Osteocyte (in vitro differentiated cells): ENCODE results near the gene ZNF445. TPM values are rescaled to one million over a fixed set of nuclear protein-coding genes. Genes with fewer than 3 reads are reported as not detected.

Source experiments
- DNase-seq: peaks from one replicate; pipeline ENCODE4 v3.0.0; 2021; ENCODE audit warnings: mixed read lengths; ENCODE audit not compliant: unreplicated experiment; ENCODE audit errors: extremely low spot score
- H3K27ac Mint-ChIP-seq: one replicate; pipeline ENCODE4 v1.8.0; 2021; ENCODE audit warnings: mild to moderate bottlenecking, mixed read lengths; ENCODE audit not compliant: unreplicated experiment
- H3K27me3 Mint-ChIP-seq: one replicate; pipeline ENCODE4 v1.8.0; 2021; ENCODE audit warnings: mixed read lengths; ENCODE audit not compliant: unreplicated experiment
- H3K36me3 Mint-ChIP-seq: one replicate; pipeline ENCODE4 v1.8.0; 2021; ENCODE audit warnings: mixed read lengths; ENCODE audit not compliant: unreplicated experiment
- H3K4me1 Mint-ChIP-seq: one replicate; pipeline ENCODE4 v1.8.0; 2021; ENCODE audit warnings: mixed read lengths; ENCODE audit not compliant: unreplicated experiment
- H3K4me3 Mint-ChIP-seq: one replicate; pipeline ENCODE4 v1.8.0; 2021; ENCODE audit warnings: mild to moderate bottlenecking, moderate library complexity, mixed read lengths; ENCODE audit not compliant: unreplicated experiment
- H3K9me3 Mint-ChIP-seq: one replicate; pipeline ENCODE4 v1.8.0; 2021; ENCODE audit warnings: mixed read lengths; ENCODE audit not compliant: unreplicated experiment
- CTCF ChIP-seq: fragments of 200-600 bp; sonication (generic); IDR thresholded peaks from 2 replicates; pipeline ENCODE4 v1.5.0; 2021; ENCODE audit warnings: antibody characterized with exemption, mild to moderate bottlenecking, moderate library complexity
- total RNA-seq: library from RNA; stranded (reverse); gene quantifications from 2 replicates; pipeline ENCODE4 v1.2.1, GENCODE V29; 2021

Gene ZNF445
- total RNA-seq, 1 donor from 2014 or later, result 26.1 TPM

DNA sequence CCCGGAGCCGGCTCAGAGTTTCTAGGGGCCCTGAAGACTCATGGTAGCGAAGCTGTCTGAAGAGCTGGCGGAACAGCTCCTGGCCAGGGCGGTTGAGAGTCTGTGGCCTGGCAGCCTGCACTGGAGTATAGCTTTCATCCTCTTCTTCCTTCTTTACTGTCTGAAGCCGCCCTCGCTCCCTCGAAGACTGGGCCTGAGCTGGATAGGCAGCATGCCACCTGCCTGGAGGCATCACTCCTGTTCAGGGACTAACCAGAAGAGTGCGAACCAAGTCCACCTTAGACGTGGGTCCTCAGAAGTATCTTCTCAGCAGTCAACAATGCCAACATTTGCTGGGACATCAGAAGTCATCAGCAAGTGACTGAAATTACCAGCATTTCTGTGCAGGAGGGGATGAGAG lies 22.2 kb downstream of the ZNF445 start:
- Mint-ChIP-seq H3K4me3 (no peak overlapping the region), H3K27ac (no peak overlapping the region), H3K4me1 (no peaks in the 10 kb centered on the region), H3K36me3 (peaks cover 58% of the 10 kb centered on the region), H3K27me3 (no peaks in the 10 kb centered on the region), H3K9me3 (peaks cover 5% of the 10 kb centered on the region)
- DNase-seq, result peak; percentile 53
- no peak for TF ChIP-seq CTCF

DNA sequence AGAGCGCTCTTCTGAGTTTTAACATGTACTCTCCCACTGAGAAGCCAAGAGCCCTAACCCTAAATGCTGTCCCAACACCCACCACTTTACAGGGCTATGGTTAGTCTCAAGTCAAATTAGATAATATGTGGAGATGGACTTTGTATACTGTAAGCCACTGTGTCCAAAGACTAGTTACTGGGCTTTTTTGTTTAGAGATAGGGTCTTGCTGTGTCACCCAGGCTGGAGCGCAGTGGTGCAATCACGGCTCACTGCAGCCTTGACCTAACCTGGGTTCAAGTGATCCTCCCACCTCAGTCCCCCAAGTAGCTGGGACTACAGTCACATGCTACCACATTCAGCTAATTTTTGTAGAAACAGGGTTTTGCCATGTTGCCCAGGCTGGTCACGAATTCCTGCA lies 23.2 kb downstream of the ZNF445 start:
- no peak overlapping the region for H3K27ac Mint-ChIP-seq

GRCh38 chr3:44451441-44451840 lies 26.0 kb downstream of the ZNF445 start:
- Mint-ChIP-seq H3K27me3 (no peaks in the 10 kb centered on the region), H3K27ac (no peak overlapping the region), H3K4me1 (no peaks in the 10 kb centered on the region), H3K4me3 (no peak overlapping the region), H3K36me3 (peaks cover 75% of the 10 kb centered on the region), H3K9me3 (peaks cover 29% of the 10 kb centered on the region)
- TF ChIP-seq CTCF, result no peak
- DNase-seq, result no peak

More for the DNA sequence above, 23.2 kb downstream of the ZNF445 start:
- H3K36me3 Mint-ChIP-seq, result peaks cover 61% of the 10 kb centered on the region
- no peak for TF ChIP-seq CTCF
- no peaks in the 10 kb centered on the region for H3K27me3 Mint-ChIP-seq
- peaks cover 2% of the 10 kb centered on the region for H3K9me3 Mint-ChIP-seq
- H3K4me3 Mint-ChIP-seq, result no peak overlapping the region
- no peak for DNase-seq
- no peaks in the 10 kb centered on the region for H3K4me1 Mint-ChIP-seq

GRCh38 chr3:44446929-44447328 lies 30.5 kb downstream of the ZNF445 start:
- peaks cover 29% of the 10 kb centered on the region for H3K9me3 Mint-ChIP-seq
- H3K4me3 Mint-ChIP-seq, result no peak overlapping the region
- TF ChIP-seq CTCF, result no peak
- no peak overlapping the region for H3K27ac Mint-ChIP-seq
- no peaks in the 10 kb centered on the region for H3K4me1 Mint-ChIP-seq
- no peaks in the 10 kb centered on the region for H3K27me3 Mint-ChIP-seq
- no peak for DNase-seq
- H3K36me3 Mint-ChIP-seq, result peaks cover 71% of the 10 kb centered on the region

GRCh38 chr3:44445786-44446185 lies 31.7 kb downstream of the ZNF445 start:
- H3K36me3 Mint-ChIP-seq, result peaks cover 66% of the 10 kb centered on the region
- no peak for DNase-seq
- TF ChIP-seq CTCF, result no peak
- H3K27ac Mint-ChIP-seq, result no peak overlapping the region
- H3K27me3 Mint-ChIP-seq, result no peaks in the 10 kb centered on the region
- H3K9me3 Mint-ChIP-seq, result peaks cover 29% of the 10 kb centered on the region
- no peaks in the 10 kb centered on the region for H3K4me1 Mint-ChIP-seq
- H3K4me3 Mint-ChIP-seq, result no peak overlapping the region
